WERI-Rb-1 (cell line): ENCODE data around the gene PIM2.
"Not testable (repeated sequence)": the region's sequence is repeated elsewhere in the genome, so short reads cannot be mapped to it uniquely, and the experiment has no call there.

Experiments used
- DNase-seq: peaks from one replicate; pipeline ENCODE4 v3.0.0-alpha.2; 2020
- H3K27ac ChIP-seq: fragments of 250-450 bp; sonication (Bioruptor Pico); 2 replicates; pipeline ENCODE4 v1.5.1; 2020; ENCODE audit warnings: mild to moderate bottlenecking, moderate library complexity
- H3K27me3 ChIP-seq: fragments of 250-450 bp; sonication (Bioruptor Pico); 2 replicates; pipeline ENCODE4 v1.5.1; 2021; ENCODE audit warnings: mild to moderate bottlenecking, low read depth, moderate library complexity; ENCODE audit not compliant: insufficient read depth, severe bottlenecking
- H3K36me3 ChIP-seq: fragments of 250-450 bp; sonication (Bioruptor Pico); 2 replicates; pipeline ENCODE4 v1.5.1; 2020; ENCODE audit warnings: mild to moderate bottlenecking, moderate library complexity
- H3K4me3 ChIP-seq: 2 replicates; pipeline ENCODE4 v1.5.1; 2011; ENCODE audit warnings: low read depth, mild to moderate bottlenecking, control low read depth, low read length
- H3K9me3 ChIP-seq: fragments of 250-450 bp; sonication (Bioruptor Pico); 2 replicates; pipeline ENCODE4 v1.5.1; 2021; ENCODE audit warnings: mild to moderate bottlenecking, moderate library complexity; ENCODE audit not compliant: severe bottlenecking
- TF ChIP-seq, protein P1 (sequence below): IDR thresholded peaks from 2 replicates; pipeline ENCODE4 v1.5.1; 2011; ENCODE audit warnings: low read depth, mild to moderate bottlenecking, control low read depth, inconsistent platforms, low read length

The PIM2 gene

DNA sequence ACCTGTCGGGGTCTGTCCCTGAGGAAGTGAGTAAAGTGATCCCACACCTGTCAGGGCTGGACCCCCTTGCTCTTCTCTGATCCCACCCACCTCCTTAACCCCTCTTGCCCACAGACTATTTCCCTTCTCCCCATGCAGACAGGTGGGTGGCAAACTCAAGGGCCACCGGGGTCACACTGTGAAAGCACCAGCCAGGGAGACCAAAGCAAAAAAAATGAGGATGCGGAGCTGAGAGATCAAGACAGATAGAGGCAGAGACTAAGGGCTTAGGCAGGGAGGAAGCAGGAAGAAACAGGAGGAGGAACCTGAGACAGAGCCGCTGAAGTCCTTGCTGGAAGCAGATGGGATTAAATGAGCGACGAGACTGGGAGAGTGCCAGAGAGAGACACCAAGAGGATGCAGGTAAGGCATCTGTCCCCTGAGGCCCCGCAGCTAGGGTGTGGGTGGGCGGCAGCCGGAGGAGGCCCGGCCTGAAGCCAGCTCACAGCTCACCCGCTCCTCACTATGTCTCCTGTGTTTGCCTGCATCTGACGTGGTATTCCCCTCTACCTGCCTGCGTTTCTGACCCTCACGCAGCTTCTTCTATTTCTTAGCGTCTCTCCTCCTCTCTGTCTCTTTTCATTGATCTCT is 28.4 kb downstream of the PIM2 start:
- Histone ChIP-seq H3K36me3 (peaks cover 9% of the 10 kb centered on the region), H3K27ac (peak overlapping the region; percentile 76), H3K27me3 (peaks cover 4% of the 10 kb centered on the region), H3K9me3 (no peaks in the 10 kb centered on the region), H3K4me3 (peak overlapping the region; percentile 53)
- TF ChIP-seq, protein P1, sequence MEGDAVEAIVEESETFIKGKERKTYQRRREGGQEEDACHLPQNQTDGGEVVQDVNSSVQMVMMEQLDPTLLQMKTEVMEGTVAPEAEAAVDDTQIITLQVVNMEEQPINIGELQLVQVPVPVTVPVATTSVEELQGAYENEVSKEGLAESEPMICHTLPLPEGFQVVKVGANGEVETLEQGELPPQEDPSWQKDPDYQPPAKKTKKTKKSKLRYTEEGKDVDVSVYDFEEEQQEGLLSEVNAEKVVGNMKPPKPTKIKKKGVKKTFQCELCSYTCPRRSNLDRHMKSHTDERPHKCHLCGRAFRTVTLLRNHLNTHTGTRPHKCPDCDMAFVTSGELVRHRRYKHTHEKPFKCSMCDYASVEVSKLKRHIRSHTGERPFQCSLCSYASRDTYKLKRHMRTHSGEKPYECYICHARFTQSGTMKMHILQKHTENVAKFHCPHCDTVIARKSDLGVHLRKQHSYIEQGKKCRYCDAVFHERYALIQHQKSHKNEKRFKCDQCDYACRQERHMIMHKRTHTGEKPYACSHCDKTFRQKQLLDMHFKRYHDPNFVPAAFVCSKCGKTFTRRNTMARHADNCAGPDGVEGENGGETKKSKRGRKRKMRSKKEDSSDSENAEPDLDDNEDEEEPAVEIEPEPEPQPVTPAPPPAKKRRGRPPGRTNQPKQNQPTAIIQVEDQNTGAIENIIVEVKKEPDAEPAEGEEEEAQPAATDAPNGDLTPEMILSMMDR: no peak
- peak; percentile 56 for DNase-seq

DNA sequence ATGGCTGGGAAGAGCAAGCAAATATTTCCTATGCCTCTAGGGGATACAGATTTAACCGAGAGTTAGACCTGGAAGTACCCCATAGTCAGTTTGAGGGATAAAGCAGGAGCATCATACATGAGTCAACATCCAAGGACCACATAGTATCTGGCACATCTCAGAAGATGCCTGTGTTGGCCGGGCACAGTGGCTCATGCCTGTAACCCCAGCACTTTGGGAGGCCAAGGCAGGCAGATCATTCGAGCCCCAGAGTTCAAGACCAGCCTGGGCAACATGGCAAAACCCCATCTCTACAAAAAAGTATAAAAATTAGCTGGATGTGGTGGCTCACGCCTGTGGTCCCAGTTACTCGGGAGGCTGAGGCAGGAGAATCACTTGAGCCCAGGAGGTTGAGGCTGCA is 32.2 kb downstream of the PIM2 start:
- not testable (repeated sequence) for H3K36me3 ChIP-seq, H3K27ac ChIP-seq, H3K4me3 ChIP-seq, DNase-seq, H3K9me3 ChIP-seq, H3K27me3 ChIP-seq

DNA sequence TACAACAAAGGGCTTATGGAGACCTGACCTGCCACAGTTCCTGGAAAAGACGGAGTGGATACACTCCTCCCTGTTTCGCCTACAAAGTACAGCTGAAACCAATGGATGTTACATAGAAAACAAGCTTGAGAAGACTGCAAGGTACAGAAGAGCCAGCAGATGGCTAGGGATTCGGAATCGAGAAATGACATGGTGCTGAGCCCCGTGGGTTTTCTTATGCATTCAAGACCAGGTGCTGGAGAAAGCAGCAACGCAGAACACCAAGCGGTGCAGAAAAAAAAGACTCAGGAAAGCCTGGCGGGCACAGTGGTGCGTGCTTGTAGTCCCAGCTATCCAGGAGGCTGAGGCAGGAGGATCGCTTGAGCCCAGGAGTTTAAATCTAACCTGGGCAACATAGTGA is 35.1 kb downstream of the PIM2 start:
- Histone ChIP-seq H3K36me3 (no peaks in the 10 kb centered on the region), H3K9me3 (no peaks in the 10 kb centered on the region), H3K27ac (no peak overlapping the region), H3K4me3 (no peak overlapping the region), H3K27me3 (peaks cover 5% of the 10 kb centered on the region)
- DNase-seq: no peak
- TF ChIP-seq, protein P1: no peak

DNA sequence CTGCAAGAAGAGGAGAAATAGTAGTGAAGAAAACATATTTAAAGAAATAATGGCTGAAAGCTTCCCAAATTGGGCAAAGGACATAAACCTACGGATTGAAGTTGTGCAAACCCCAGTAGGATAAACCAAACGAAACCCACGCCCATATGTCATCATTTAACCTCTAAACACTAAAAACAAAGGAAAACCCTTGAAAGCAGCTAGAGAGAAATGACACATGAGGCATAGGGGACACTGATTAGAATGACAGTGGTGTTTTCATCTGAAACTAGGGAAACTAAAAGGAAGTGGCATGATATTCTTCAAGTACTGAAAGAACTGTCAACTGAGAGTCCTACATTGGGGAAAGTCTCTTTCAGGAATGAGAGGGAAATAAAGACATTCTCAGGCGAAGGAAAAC is 41.9 kb downstream of the PIM2 start:
- not testable (repeated sequence) for DNase-seq, H3K9me3 ChIP-seq, H3K36me3 ChIP-seq, H3K27ac ChIP-seq, H3K27me3 ChIP-seq, H3K4me3 ChIP-seq

DNA sequence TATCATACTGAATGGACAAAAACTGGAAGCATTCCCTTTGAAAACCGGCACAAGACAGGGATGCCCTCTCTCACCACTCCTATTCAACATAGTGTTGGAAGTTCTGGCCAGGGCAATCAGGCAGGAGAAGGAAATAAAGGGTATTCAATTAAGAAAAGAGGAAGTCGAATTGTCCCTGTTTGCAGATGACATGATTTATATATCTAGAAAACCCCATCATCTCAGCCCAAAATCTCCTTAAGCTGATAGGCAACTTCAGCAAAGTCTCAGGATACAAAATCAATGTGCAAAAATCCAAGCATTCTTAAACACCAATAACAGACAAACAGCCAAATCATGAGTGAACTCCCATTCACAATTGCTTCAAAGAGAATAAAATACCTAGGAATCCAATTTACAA is 46.8 kb downstream of the PIM2 start:
- not testable (repeated sequence) for H3K27me3 ChIP-seq, H3K27ac ChIP-seq, H3K9me3 ChIP-seq, DNase-seq, H3K4me3 ChIP-seq, H3K36me3 ChIP-seq

DNA sequence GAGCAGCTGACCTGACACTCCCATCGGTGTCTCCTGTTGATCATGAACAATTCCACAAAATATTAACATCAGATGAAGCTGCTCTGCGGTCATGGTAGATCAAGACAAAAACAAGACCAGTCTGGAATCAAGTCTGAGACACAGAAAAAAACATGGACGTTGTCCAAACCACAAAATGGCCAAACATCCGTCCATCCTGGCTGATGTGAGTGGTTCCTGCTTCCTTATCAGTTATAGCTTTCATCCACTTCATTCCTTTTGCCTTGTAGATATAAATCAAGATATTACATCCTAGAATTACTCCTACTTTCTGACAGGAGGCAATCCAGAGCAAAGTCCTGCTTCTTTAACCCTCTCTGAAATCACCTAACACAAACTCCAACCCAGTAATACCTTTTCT is 54.6 kb downstream of the PIM2 start:
- Histone ChIP-seq H3K27me3 (peaks cover 6% of the 10 kb centered on the region), H3K9me3 (no peaks in the 10 kb centered on the region), H3K36me3 (no peaks in the 10 kb centered on the region), H3K4me3 (no peak overlapping the region), H3K27ac (no peak overlapping the region)
- no peak for DNase-seq
- TF ChIP-seq, protein P1: no peak
